GM23338 (cell line): ENCODE results near the gene SSH2. TPM values are rescaled to one million over a fixed set of nuclear protein-coding genes. Genes with fewer than 3 reads are reported as not detected.

Experiments
- ATAC-seq: fragments of 200-7000 bp; cut with Tn5 transposase; 3 replicates; pipeline ENCODE4 v1.9.1; 2020
- DNase-seq: peaks from one replicate; pipeline ENCODE4 v3.0.0-alpha.2; 2015; ENCODE audit warnings: low spot score
- H2AFZ ChIP-seq: fragments of 200-600 bp; sonication (generic); 2 replicates; pipeline ENCODE4 v1.8.0; 2016; ENCODE audit warnings: antibody characterized with exemption, mild to moderate bottlenecking, moderate library complexity
- H3F3A ChIP-seq: fragments of 200-600 bp; sonication (generic); replicated peaks from 2 replicates; pipeline ENCODE4 v1.8.0; 2017; ENCODE audit warnings: antibody characterized with exemption, mixed run types, low read depth
- H3K27ac ChIP-seq: fragments of 200-600 bp; sonication (generic); 2 replicates; pipeline ENCODE4 v1.6.1; 2016; ENCODE audit warnings: low read depth
- H3K27me3 ChIP-seq: fragments of 200-600 bp; sonication (generic); 2 replicates; pipeline ENCODE4 v1.8.0; 2016; ENCODE audit warnings: mild to moderate bottlenecking, mixed run types, moderate library complexity; ENCODE audit not compliant: insufficient read depth
- H3K36me3 ChIP-seq: fragments of 200-600 bp; sonication (generic); 2 replicates; pipeline ENCODE4 v1.8.0; 2016; ENCODE audit warnings: mild to moderate bottlenecking; ENCODE audit not compliant: insufficient read depth
- H3K4me1 ChIP-seq: fragments of 200-600 bp; sonication (generic); 2 replicates; pipeline ENCODE4 v1.8.0; 2016; ENCODE audit warnings: mild to moderate bottlenecking, moderate library complexity; ENCODE audit not compliant: insufficient read depth
- H3K4me2 ChIP-seq: fragments of 200-600 bp; sonication (generic); 2 replicates; pipeline ENCODE4 v1.7.1; 2017; ENCODE audit warnings: mixed run types
- H3K4me3 ChIP-seq: fragments of 200-600 bp; sonication (generic); 2 replicates; pipeline ENCODE4 v1.6.1; 2016; ENCODE audit warnings: mixed run types
- H3K79me2 ChIP-seq: fragments of 200-600 bp; sonication (generic); replicated peaks from 2 replicates; pipeline ENCODE4 v1.8.0; 2017; ENCODE audit warnings: mild to moderate bottlenecking; ENCODE audit not compliant: insufficient read depth
- H3K9me2 ChIP-seq: fragments of 200-600 bp; sonication (generic); 2 replicates; pipeline ENCODE4 v1.8.0; 2017; ENCODE audit not compliant: insufficient read depth
- H4K20me1 ChIP-seq: fragments of 200-600 bp; sonication (generic); replicated peaks from 2 replicates; pipeline ENCODE4 v1.8.0; 2017; ENCODE audit warnings: mild to moderate bottlenecking; ENCODE audit not compliant: insufficient read depth
- H3K27ac Mint-ChIP-seq: 2 replicates; pipeline ENCODE4 v1.8.0; 2020; ENCODE audit warnings: inconsistent platforms, mild to moderate bottlenecking, moderate library complexity, mixed read lengths
- H3K27me3 Mint-ChIP-seq: 3 replicates; pipeline ENCODE4 v1.8.0; 2022; ENCODE audit warnings: low read depth, mild to moderate bottlenecking, moderate library complexity, mixed read lengths, inconsistent platforms; ENCODE audit not compliant: insufficient read depth, poor library complexity
- H3K36me3 Mint-ChIP-seq: 3 replicates; pipeline ENCODE4 v1.8.0; 2021; ENCODE audit warnings: low read depth, mild to moderate bottlenecking, inconsistent platforms, moderate library complexity, mixed read lengths
- H3K4me1 Mint-ChIP-seq: 3 replicates; pipeline ENCODE4 v1.8.0; 2020; ENCODE audit warnings: mild to moderate bottlenecking, inconsistent platforms, mixed read lengths
- H3K4me3 Mint-ChIP-seq: 3 replicates; pipeline ENCODE4 v1.8.0; 2021; ENCODE audit warnings: moderate library complexity, mild to moderate bottlenecking, inconsistent platforms, mixed read lengths
- H3K9me3 Mint-ChIP-seq: 3 replicates; pipeline ENCODE4 v1.8.0; 2020; ENCODE audit warnings: moderate library complexity, mild to moderate bottlenecking, inconsistent platforms, mixed read lengths
- CREB1 ChIP-seq: fragments of 250-450 bp; sonication (Bioruptor Pico); IDR thresholded peaks from 2 replicates; pipeline ENCODE4 v1.5.0; 2020; ENCODE audit warnings: low read depth, mild to moderate bottlenecking, moderate library complexity
- EZH2 ChIP-seq: fragments of 200-600 bp; sonication (generic); IDR thresholded peaks from one replicate; pipeline ENCODE4 v1.8.0; 2017; ENCODE audit warnings: antibody characterized with exemption, mild to moderate bottlenecking, low read depth; ENCODE audit not compliant: unreplicated experiment
- EZH2phosphoT487 ChIP-seq: fragments of 200-600 bp; sonication (generic); IDR thresholded peaks from one replicate; pipeline ENCODE4 v1.8.1; 2018; ENCODE audit warnings: antibody characterized with exemption; ENCODE audit not compliant: unreplicated experiment
- JUNB ChIP-seq: IDR thresholded peaks from one replicate; pipeline ENCODE4 v1.6.1; 2016; ENCODE audit warnings: antibody characterized with exemption; ENCODE audit not compliant: unreplicated experiment
- NANOG ChIP-seq: IDR thresholded peaks from 2 replicates; pipeline ENCODE4 v1.6.1; 2016; ENCODE audit warnings: antibody characterized with exemption, borderline replicate concordance
- ZNF114 ChIP-seq: fragments of 250-450 bp; sonication (Bioruptor Pico); IDR thresholded peaks from 2 replicates; pipeline ENCODE4 v1.5.0; 2020; ENCODE audit warnings: mild to moderate bottlenecking, moderate library complexity
- polyA plus RNA-seq: library from polyadenylated mRNA; unstranded; fragments of >200 nt; fragmentation: Nextera tagmentation; extraction: Ambion mirVana; gene quantifications from 2 replicates; pipeline ENCODE4 v1.2.1, GENCODE V29; 2016
- total RNA-seq: library from RNA; depleted of rRNA; stranded (reverse); fragments of >200 nt; shearing (Covaris generic); gene quantifications from 2 replicates; pipeline ENCODE4 v1.2.3, GENCODE V29; 2014
- TF ChIP-seq, protein P1 (sequence below): IDR thresholded peaks from one replicate; pipeline ENCODE4 v1.6.1; 2018; ENCODE audit warnings: antibody characterized with exemption; ENCODE audit not compliant: unreplicated experiment
- TF ChIP-seq, protein P2 (sequence below): IDR thresholded peaks from 2 replicates; pipeline ENCODE4 v1.6.1; 2016; ENCODE audit warnings: antibody characterized with exemption
- TF ChIP-seq, protein P3 (sequence below), 2 experiments: fragments of 200-600 bp in 1 of 2; sonication (generic) in 1 of 2; conservative IDR thresholded peaks; 2 replicates each; pipeline versions ENCODE4 v1.5.1 to v1.6.1; 2016 to 2017; ENCODE audit warnings: antibody characterized with exemption in 2 of 2, low read depth in 2 of 2, mild to moderate bottlenecking in 2 of 2, moderate library complexity in 1 of 2

The SSH2 gene
- total and polyA plus RNA-seq, 2 experiments from 2014 or later: 9.9 to 12.1 TPM

DNA sequence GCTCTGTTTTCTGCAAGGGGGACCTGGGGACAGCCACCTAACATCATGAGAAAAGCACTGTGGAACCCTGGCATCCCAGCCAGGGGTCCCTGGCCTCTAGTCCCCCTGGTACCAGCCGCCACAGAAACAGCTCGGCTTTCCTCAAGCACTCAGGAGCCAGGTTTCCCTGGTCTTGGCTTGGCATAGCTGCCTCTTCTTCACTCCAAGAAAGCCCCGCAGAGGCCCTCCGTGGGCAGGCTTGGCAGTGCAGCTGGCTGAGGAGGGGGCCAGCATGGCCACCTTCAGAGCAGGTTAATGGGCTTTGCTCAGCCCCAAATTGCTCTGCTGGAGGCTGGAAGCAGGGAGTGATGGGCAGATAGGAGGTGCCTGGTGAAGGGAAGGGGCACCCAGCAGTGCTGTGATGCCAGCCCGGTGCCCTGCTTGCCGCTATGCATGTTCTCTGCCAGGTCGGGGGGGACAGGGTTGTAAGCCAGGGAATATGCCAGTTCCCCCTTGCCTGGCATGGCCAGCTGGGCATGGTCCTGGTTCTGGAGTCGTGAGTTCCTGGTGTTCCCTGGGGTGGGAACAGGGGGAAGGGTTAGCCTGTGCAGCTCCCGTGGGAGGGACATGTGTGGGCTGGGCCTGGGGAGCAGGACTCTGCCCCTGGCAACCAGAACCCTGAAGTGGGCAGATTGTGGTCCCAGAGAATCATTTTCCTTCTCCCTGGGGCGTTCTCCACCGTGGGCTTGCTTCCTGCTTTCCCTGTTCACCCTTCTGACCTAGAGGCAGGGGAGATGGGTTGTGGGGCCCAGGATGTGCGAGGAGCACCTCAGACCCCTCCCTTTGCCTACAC lies 333.9 kb downstream of the SSH2 start (continued):
- TF ChIP-seq EZH2 (no peak), ZNF114 (CRISPR knock-in tag) (no peak)
- TF ChIP-seq, protein P1, sequence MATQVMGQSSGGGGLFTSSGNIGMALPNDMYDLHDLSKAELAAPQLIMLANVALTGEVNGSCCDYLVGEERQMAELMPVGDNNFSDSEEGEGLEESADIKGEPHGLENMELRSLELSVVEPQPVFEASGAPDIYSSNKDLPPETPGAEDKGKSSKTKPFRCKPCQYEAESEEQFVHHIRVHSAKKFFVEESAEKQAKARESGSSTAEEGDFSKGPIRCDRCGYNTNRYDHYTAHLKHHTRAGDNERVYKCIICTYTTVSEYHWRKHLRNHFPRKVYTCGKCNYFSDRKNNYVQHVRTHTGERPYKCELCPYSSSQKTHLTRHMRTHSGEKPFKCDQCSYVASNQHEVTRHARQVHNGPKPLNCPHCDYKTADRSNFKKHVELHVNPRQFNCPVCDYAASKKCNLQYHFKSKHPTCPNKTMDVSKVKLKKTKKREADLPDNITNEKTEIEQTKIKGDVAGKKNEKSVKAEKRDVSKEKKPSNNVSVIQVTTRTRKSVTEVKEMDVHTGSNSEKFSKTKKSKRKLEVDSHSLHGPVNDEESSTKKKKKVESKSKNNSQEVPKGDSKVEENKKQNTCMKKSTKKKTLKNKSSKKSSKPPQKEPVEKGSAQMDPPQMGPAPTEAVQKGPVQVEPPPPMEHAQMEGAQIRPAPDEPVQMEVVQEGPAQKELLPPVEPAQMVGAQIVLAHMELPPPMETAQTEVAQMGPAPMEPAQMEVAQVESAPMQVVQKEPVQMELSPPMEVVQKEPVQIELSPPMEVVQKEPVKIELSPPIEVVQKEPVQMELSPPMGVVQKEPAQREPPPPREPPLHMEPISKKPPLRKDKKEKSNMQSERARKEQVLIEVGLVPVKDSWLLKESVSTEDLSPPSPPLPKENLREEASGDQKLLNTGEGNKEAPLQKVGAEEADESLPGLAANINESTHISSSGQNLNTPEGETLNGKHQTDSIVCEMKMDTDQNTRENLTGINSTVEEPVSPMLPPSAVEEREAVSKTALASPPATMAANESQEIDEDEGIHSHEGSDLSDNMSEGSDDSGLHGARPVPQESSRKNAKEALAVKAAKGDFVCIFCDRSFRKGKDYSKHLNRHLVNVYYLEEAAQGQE: no peak
- TF ChIP-seq, protein P2, sequence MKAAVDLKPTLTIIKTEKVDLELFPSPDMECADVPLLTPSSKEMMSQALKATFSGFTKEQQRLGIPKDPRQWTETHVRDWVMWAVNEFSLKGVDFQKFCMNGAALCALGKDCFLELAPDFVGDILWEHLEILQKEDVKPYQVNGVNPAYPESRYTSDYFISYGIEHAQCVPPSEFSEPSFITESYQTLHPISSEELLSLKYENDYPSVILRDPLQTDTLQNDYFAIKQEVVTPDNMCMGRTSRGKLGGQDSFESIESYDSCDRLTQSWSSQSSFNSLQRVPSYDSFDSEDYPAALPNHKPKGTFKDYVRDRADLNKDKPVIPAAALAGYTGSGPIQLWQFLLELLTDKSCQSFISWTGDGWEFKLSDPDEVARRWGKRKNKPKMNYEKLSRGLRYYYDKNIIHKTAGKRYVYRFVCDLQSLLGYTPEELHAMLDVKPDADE: no peak

DNA sequence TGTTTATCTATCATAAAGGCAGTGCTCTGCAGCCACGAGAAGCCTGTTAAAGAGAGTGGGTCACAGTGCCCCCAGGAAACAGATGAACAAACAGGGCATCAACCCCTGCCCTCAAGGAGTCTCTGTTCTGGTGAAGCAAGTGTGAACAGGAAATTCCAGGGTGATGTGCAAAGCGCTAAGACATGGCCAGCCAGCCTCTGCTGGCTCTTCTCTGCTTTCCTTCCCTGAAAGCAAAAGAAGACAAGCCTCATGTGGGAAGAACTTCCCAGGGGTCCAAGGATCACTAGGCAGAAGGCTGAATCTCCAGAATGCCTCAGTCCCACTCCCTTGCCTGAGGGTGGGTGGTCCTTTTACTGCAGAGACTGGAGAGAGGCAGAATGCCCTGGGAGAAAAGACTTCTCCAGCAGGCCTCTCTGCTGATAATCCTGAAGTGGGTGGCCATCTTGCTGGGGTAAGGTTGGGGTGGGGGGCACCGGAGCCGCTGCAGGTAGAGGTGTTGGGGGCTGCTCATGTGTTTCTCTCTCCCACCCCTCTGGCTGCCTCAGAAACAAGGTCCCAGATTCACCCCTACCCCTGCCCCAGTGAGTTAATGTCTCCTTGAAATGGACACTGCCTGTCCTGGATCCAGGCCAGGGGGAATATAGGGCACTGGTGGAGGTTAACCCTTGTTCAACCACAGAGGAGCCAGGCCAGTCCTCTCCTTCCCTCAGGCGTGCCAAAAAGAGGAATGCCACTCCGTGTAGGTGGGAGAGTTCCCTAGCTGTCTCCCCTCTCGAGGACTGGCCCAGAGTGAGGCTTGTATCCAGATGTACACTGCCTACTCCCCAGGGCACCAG lies 334.7 kb downstream of the SSH2 start:
- Mint-ChIP-seq H3K9me3 (no peaks in the 10 kb centered on the region), H3K27ac (no peak overlapping the region), H3K27me3 (peaks cover 31% of the 10 kb centered on the region), H3K36me3 (no peaks in the 10 kb centered on the region), H3K4me3 (peak overlapping the region; percentile 77; the same call in 2 of the 3 replicates), H3K4me1 (peaks cover 49% of the 10 kb centered on the region)
- ATAC-seq: no peak
- Histone ChIP-seq H4K20me1 (peaks cover 8% of the 10 kb centered on the region; the same call in 1 of the 2 replicates), H3K36me3 (no peaks in the 10 kb centered on the region), H3K79me2 (peaks cover 22% of the 10 kb centered on the region), H3K27me3 (peaks cover 5% of the 10 kb centered on the region), H3K4me1 (peaks cover 51% of the 10 kb centered on the region), H3K27ac (no peak overlapping the region), H2AFZ (no peak overlapping the region), H3K9me2 (no peaks in the 10 kb centered on the region), H3F3A (peaks cover 20% of the 10 kb centered on the region), H3K4me2 (peak overlapping the region; percentile 90; the same call in 1 of the 2 replicates), H3K4me3 (no peak overlapping the region)
- no peak for DNase-seq
- TF ChIP-seq, protein P2: no peak
- TF ChIP-seq, protein P3, sequence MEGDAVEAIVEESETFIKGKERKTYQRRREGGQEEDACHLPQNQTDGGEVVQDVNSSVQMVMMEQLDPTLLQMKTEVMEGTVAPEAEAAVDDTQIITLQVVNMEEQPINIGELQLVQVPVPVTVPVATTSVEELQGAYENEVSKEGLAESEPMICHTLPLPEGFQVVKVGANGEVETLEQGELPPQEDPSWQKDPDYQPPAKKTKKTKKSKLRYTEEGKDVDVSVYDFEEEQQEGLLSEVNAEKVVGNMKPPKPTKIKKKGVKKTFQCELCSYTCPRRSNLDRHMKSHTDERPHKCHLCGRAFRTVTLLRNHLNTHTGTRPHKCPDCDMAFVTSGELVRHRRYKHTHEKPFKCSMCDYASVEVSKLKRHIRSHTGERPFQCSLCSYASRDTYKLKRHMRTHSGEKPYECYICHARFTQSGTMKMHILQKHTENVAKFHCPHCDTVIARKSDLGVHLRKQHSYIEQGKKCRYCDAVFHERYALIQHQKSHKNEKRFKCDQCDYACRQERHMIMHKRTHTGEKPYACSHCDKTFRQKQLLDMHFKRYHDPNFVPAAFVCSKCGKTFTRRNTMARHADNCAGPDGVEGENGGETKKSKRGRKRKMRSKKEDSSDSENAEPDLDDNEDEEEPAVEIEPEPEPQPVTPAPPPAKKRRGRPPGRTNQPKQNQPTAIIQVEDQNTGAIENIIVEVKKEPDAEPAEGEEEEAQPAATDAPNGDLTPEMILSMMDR (conservative IDR thresholded peaks at IDR 0.05; ENCODE audit: low read depth in 2 of 2): no peak
- no peak for TF ChIP-seq CREB1
- TF ChIP-seq ZNF114 (CRISPR knock-in tag): no peak
- no peak for TF ChIP-seq JUNB
- TF ChIP-seq, protein P1: no peak
- no peak for TF ChIP-seq EZH2
- TF ChIP-seq NANOG: no peak
- no peak for TF ChIP-seq EZH2phosphoT487
